ENCODE data around the gene CCSER1.

The CCSER1 gene

GRCh38 chr4:90979556-90979955, 852.4 kb downstream of the CCSER1 start:
- DNase-seq, result no peak

DNA sequence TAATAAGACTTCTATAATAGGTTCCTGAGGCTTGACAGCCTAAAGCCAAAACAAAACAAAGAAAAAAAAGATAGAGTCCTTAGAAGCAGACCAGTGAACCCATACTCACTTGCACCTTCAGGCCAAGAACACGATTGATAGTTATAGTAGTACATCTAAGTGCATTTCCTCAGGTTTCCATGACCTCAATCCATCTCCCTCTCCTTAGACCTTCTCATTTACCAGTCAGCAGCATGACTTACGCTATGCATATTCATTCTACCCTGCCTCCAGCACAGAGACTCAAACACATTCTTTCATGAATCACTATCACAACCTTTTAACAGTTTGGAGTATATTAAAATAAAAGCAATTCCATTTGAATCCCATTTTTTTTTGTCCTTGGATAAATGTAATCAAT, 855.6 kb downstream of the CCSER1 start:
- DNase-seq, result no peak

- no peak for DNase-seq
These were observed 863.1 kb downstream of the CCSER1 start for GRCh38 chr4:90990284-90990683.

- DNase-seq, result no peak
These were observed 865.0 kb downstream of the CCSER1 start for GRCh38 chr4:90992213-90992612.

DNA sequence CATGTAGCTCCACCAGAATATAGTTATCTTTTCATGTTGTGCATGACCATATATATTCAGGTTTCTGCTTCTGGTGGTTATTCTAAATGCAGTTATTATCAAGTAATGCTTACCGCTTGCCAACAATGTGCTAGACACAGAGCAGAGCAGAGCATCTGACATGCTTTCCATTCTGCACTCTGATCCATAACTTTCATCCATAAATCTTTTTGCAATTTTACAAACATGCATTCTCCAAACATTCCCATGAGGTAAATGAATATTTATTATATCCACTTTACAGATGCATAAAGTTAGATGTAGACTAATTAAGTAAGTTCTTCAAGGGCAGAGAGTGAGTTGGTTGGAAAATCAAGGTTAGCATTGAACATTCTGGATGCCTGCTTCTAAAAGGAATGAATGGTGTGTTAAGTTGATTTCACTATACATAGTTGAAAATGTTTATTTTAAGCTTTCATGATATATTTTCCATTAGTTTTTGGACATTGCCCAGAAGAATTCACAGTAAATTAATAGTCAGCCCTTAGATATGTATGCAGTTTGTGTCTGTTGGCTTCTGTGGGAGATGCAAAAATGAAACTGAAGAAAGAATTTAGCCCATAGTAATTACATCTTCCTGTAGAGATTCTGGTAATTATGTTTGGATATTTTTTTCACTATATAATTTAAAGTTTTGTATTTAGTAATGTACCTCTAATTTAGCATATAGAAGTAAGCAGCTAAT, 867.8 kb downstream of the CCSER1 start:
- DNase-seq, result no peak

- DNase-seq, result no peak
These were observed 868.8 kb downstream of the CCSER1 start for GRCh38 chr4:90995996-90996395.

DNA sequence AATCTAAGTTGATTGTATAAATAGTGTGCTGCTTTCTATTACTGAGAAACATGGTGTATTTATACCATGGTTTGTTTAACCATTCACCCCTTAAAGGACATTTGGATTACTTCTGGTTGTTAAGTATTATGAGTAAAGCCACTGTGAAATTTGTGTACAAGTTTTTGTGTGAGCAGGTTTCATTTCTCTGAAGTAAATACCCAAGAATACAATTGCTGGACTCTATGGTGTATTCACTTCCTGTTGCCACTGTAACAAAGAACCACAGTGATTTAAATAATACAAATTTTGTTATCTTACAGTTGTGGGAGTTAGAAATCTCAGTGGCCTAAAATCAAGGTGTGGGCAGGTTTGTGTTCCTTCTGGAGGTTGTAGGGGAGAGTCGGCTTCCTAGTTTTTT, 869.6 kb downstream of the CCSER1 start:
- DNase-seq, result no peak

DNA sequence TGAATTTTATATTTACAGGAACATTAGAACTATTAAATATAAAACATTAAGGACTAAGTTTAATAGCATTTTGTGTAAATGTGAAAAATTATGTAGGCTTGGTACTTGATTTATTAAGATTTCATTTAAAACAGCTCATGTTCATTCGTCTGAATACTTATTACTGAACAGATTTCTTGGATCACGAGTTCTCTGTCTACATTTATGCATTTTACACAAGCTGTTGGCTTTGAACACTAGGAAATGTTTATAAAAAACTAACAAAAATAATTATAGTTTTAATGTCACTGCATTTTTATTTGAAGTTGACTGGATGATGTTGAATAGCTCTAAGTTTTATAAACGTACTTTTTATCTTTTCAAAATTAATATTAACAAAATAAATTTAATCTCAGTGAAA, 888.7 kb downstream of the CCSER1 start:
- DNase-seq, result no peak

DNA sequence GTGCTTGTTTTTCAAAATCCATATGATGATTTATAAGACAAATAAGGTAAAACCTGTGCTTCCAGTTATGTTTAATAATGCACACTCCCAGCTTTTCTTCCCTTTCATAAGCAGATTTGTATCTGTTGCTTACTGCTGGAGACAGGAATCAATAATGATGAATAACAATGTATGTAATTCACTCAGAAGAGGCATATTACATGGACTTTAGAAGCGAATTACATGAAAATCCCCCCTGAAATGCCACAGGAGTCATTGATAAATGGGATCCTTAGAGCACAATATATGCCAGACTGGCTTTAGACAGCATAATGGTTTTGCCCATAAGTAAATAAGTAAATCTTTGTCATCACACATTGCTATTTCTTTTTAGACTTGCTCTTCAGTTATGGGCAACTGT, 892.3 kb downstream of the CCSER1 start:
- DNase-seq, result no peak

GRCh38 chr4:91025241-91026148, 898.3 kb downstream of the CCSER1 start:
- DNase-seq, result no peak

DNA sequence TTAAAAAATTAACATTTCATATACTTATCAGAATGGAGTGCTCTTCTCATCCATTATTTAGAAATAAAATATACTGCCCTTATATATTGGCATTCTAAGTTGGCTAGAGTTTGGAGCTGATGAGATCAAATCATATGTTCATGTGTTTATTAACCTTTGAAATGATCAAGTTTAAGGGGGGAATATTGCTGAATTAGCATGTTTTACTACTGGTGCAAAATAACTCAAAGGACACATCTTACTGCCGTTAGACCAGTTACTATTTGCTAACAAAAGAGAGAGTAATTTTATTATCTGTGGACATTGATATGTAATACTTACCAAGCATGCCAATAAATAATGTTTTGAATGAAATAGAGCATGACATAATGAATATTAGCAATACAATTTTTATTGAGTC, 901.0 kb downstream of the CCSER1 start:
- DNase-seq, result no peak

GRCh38 chr4:91031761-91032160, 904.6 kb downstream of the CCSER1 start:
- DNase-seq, result no peak

GRCh38 chr4:91032725-91033445, 905.7 kb downstream of the CCSER1 start:
- no peak for DNase-seq

DNA sequence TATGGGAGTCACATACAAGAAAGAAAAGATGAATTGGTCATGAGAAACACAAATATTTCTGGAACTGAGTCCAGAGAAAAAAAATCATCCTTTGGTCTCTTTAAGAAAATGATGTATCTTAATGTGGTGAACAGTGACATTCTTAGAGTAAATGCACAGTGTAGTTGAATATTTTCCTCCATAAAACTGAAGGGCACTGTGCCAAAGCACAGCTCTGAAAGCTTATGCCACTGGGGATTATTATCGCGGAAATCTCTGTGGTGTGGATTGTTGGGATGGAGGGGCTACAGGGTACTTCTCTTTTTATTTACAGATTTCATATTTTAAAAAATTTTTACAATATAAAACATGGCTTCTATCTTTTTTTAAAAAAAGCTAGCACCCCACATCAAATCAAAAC, 908.1 kb downstream of the CCSER1 start:
- no peak for DNase-seq

GRCh38 chr4:91037951-91038350, 910.8 kb downstream of the CCSER1 start:
- DNase-seq, result no peak

DNA sequence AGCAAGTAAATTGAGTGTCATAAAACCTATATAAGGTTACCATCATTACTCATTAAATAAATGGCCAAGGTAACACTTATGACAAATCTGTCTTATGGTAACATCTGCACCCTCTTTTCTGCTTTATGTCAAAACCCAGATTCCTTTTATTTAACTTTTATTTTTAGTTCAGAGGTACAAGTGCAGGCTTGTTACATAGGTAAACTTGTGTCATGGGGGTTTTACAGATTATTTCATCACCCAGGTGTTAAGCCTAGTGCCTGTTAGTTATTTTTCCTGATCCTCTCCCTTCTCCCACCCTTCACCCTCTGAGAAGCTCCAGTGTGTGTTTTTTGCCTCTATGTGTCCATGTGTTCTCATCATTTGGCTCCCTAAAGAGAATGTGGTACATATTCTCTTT, 930.7 kb downstream of the CCSER1 start:
- no peak for DNase-seq

- DNase-seq, result no peak
These were observed 931.2 kb downstream of the CCSER1 start for GRCh38 chr4:91058345-91058744.

DNA sequence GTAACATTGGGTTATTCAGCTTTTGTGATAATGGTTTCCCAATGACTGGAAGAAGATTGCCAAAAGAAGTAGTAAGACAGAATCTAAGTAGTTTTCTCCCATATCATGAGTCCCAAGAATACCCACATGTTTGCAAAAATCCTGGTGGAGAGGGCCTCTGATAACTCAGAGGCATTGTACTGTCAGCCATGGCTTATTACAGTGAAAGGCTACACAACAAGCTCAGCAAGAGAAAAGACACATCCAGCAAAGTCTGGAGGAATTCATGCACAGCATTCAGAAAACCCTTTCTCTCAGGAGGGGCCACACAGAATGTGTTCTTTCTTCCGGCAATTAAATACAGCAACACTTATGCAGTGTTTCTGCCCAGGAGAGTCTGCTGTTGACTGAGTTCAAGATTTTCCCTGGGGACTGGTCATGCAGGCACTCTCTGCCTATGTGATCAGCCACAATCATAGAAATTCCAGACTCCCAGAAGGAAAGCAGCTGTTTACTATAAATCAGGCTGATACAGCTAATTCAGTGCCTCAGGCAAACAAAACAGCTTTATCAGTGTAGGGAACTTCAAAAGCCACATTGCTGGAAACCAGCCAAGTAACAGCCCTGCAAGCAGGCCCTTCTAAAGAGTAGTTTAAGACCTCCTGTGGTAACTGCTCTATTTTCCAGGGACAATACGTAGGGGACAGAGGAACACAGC, 937.1 kb downstream of the CCSER1 start:
- DNase-seq, result peak; percentile 2

DNA sequence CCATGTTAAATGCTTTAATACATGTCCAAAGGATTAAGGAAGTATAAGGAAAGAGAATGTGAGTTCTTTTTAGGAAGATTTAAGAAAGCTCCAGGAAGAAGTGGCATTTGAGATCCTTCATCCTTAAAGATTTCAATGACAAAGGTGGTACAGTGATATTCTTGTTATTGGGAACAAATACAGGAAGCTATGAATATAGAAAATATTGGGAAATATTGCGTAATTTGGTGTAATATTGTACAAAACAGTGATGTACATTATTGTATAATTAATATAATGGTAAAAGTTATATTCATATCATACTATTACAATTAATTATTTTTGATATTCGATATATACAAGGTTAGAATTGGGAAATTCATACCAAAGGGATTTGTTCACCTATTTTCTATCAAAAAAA, 937.9 kb downstream of the CCSER1 start:
- no peak for DNase-seq

DNA sequence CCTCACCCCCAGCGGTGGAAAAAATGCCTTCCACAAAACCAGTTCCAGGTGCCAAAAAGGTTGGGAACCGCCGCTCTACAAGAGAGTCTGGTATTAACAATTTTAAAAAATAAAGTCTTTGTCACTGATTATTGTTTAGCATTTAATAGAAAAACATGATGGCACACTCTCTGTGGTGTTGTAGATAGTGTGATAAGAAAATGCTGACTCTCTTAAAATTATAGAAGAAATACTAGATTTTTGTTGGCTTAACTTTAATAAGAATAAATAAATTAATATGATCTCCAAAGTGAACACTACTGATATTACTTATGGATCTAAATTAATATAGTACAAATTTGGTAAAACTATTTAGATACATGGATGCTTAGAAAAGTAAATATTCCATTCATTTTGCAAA, 943.5 kb downstream of the CCSER1 start:
- no peak for DNase-seq

GRCh38 chr4:91076147-91076546, 949.0 kb downstream of the CCSER1 start:
- no peak for DNase-seq

- DNase-seq, result no peak
These were observed 958.8 kb downstream of the CCSER1 start for GRCh38 chr4:91085961-91086360.

DNA sequence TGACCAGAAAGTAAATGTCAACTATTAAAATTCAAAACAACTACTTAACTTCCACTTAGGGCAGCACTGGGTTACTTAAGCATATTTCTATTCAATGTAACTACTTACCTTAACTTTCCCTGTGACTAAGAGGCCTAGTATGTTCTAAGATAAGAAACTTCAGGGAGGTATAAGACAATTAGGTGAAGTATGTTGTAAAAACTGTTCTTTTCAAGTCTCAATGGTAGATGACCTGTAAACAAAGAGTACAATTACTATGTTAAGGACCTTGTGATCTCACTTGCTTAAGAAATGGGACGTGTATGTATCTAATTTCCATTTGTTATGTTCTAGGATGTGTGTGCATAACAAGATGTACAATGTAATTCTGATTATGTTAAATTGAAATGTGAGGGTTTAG, 960.5 kb downstream of the CCSER1 start:
- DNase-seq, result no peak

Data from midbrain (tissue), 1 donor.